IMR-90 (cell line): Measurements from ENCODE around the gene TEX264. TPM values are rescaled to one million over a fixed set of nuclear protein-coding genes. Genes with fewer than 3 reads are reported as not detected.
"Not testable (repeated sequence)": the region's sequence is repeated elsewhere in the genome, so short reads cannot be mapped to it uniquely, and the experiment has no call there.

ENCODE experiments used
- ATAC-seq: fragments of 200-7000 bp; cut with Tn5 transposase; 2 replicates; pipeline ENCODE4 v1.9.1; 2020; ENCODE audit warnings: low read depth, mild to moderate bottlenecking, moderate library complexity
- BruUV-seq: library from RNA; stranded (reverse); fragments of 400-500 nt; replicated peaks from 2 replicates; lab custom pipeline; 2021; lab: Mats Ljungman, UMichigan
- CTCF ChIA-PET: fragments of 300-600 bp; formaldehyde crosslinking; extraction: SDS; loops from one replicate; lab custom pipeline; 2021; ENCODE audit warnings: antibody characterized with exemption; lab: Yijun Ruan, JAX
- POLR2A ChIA-PET: fragments of 300-600 bp; sonication (Branson Sonifier 250); formaldehyde crosslinking; loops from one replicate; lab custom pipeline; 2022; ENCODE audit warnings: antibody characterized with exemption; ENCODE audit not compliant: unreplicated experiment; lab: Charles Lee
- DNase-seq: peaks from one replicate; pipeline ENCODE4 v3.0.0; 2013
- H2AFZ ChIP-seq: replicated peaks from 2 replicates; pipeline ENCODE3; 2013; ENCODE audit warnings: low read length, mild to moderate bottlenecking; ENCODE audit not compliant: poor library complexity
- H2AK5ac ChIP-seq: 2 replicates; pipeline ENCODE4 v1.6.1; 2013; ENCODE audit warnings: low read depth, low read length, inconsistent platforms
- H2AK9ac ChIP-seq: replicated peaks from 2 replicates; pipeline ENCODE3; 2013; ENCODE audit warnings: mild to moderate bottlenecking, low read depth, low read length, moderate library complexity; ENCODE audit not compliant: poor library complexity
- H2BK120ac ChIP-seq: 2 replicates; pipeline ENCODE4 v1.6.1; 2013; ENCODE audit warnings: low read depth, low read length, inconsistent platforms
- H2BK15ac ChIP-seq: 3 replicates; pipeline ENCODE4 v1.6.1; 2013; ENCODE audit warnings: low read depth, low read length, inconsistent platforms
- H2BK20ac ChIP-seq: 2 replicates; pipeline ENCODE4 v1.6.1; 2013; ENCODE audit warnings: low read depth, mild to moderate bottlenecking, inconsistent platforms, low read length, moderate library complexity
- H2BK5ac ChIP-seq: 2 replicates; pipeline ENCODE4 v1.6.1; 2013; ENCODE audit warnings: mild to moderate bottlenecking, low read depth, low read length, inconsistent platforms; ENCODE audit not compliant: poor library complexity, severe bottlenecking
- H3K14ac ChIP-seq: replicated peaks from 2 replicates; pipeline ENCODE4 v1.6.1; 2013; ENCODE audit warnings: low read depth, low read length, inconsistent platforms
- H3K18ac ChIP-seq: 2 replicates; pipeline ENCODE4 v1.6.1; 2013; ENCODE audit warnings: low read depth, low read length, control low read depth
- H3K23ac ChIP-seq: 2 replicates; pipeline ENCODE4 v1.6.1; 2013; ENCODE audit warnings: low read depth, low read length, inconsistent platforms
- H3K27ac ChIP-seq: 2 replicates; pipeline ENCODE4 v1.5.1; 2013; ENCODE audit warnings: mild to moderate bottlenecking, control low read depth, low read length; ENCODE audit not compliant: insufficient read depth
- H3K27me3 ChIP-seq: 2 replicates; pipeline ENCODE4 v1.6.1; 2013; ENCODE audit warnings: low read length; ENCODE audit not compliant: control insufficient read depth, insufficient read depth
- H3K36me3 ChIP-seq: 2 replicates; pipeline ENCODE4 v1.6.1; 2013; ENCODE audit warnings: low read length, mixed read lengths; ENCODE audit not compliant: control insufficient read depth, insufficient read depth
- H3K4ac ChIP-seq: 2 replicates; pipeline ENCODE4 v1.6.1; 2013; ENCODE audit warnings: low read depth, low read length, inconsistent platforms
- H3K4me1 ChIP-seq: 2 replicates; pipeline ENCODE4 v1.6.1; 2013; ENCODE audit warnings: low read length, mixed read lengths; ENCODE audit not compliant: control insufficient read depth, insufficient read depth
- H3K4me2 ChIP-seq: 2 replicates; pipeline ENCODE4 v1.6.1; 2013; ENCODE audit warnings: low read depth, mild to moderate bottlenecking, control low read depth, low read length, moderate library complexity
- H3K4me3 ChIP-seq: 2 replicates; pipeline ENCODE4 v1.5.1; 2013; ENCODE audit warnings: low read depth, mild to moderate bottlenecking, control low read depth, low read length, moderate library complexity; ENCODE audit not compliant: insufficient read depth
- H3K56ac ChIP-seq: 2 replicates; pipeline ENCODE4 v1.6.1; 2013; ENCODE audit warnings: low read length, inconsistent platforms; ENCODE audit not compliant: insufficient read depth; ENCODE audit errors: extremely low read depth
- H3K79me1 ChIP-seq, 2 experiments: 2 replicates each; pipeline ENCODE4 v1.6.1; 2013; ENCODE audit warnings: low read length in 2 of 2, inconsistent platforms in 1 of 2, low read depth in 1 of 2
- H3K9ac ChIP-seq: 2 replicates; pipeline ENCODE4 v1.6.1; 2013; ENCODE audit warnings: low read depth, low read length, control low read depth
- H3K9me1 ChIP-seq: 2 replicates; pipeline ENCODE4 v1.6.1; 2013; ENCODE audit warnings: low read length, inconsistent platforms; ENCODE audit not compliant: insufficient read depth
- H3K9me3 ChIP-seq: 2 replicates; pipeline ENCODE4 v1.6.1; 2013; ENCODE audit warnings: low read length; ENCODE audit not compliant: control insufficient read depth, insufficient read depth
- H4K20me1 ChIP-seq: 2 replicates; pipeline ENCODE4 v1.6.1; 2013; ENCODE audit warnings: low read length, inconsistent platforms; ENCODE audit not compliant: insufficient read depth
- H4K5ac ChIP-seq: 2 replicates; pipeline ENCODE4 v1.6.1; 2013; ENCODE audit warnings: mild to moderate bottlenecking, low read depth, low read length, control low read depth
- H4K8ac ChIP-seq, 2 experiments: 2 replicates each; pipeline ENCODE4 v1.6.1; 2013; ENCODE audit warnings: low read depth in 2 of 2, low read length in 2 of 2, control low read depth in 1 of 2, inconsistent platforms in 1 of 2
- H4K91ac ChIP-seq: 2 replicates; pipeline ENCODE4 v1.6.1; 2013; ENCODE audit warnings: low read depth, low read length, inconsistent platforms; ENCODE audit not compliant: insufficient read depth
- MXI1 ChIP-seq: IDR thresholded peaks from 2 replicates; pipeline ENCODE4 v1.6.1; 2012; ENCODE audit warnings: low read depth, mild to moderate bottlenecking, low read length, moderate library complexity, borderline replicate concordance
- WGBS, 2 experiments: methylation state at CpG; one replicate each; pipeline versions ENCODE4 v1.1.5 to v1.1.7; 2013; ENCODE audit warnings: missing lambda C conversion rate in 2 of 2; ENCODE audit not compliant: insufficient read length in 1 of 2; ENCODE audit errors: extremely low coverage in 2 of 2; 5-methylcytosine and 5-hydroxymethylcytosine counted together
- dilution Hi-C: fragments of 300-500 bp; cut with HindIII; formaldehyde crosslinking; loops from one replicate; pipeline ENCODE4 v1.14.3; 2018; ENCODE audit warnings: low sequenced_read_pairs; ENCODE audit not compliant: unreplicated experiment
- in situ Hi-C: fragments of 300-500 bp; cut with MboI; formaldehyde crosslinking; loops from 3 replicates; pipeline ENCODE4 v1.14.3; 2019; ENCODE audit warnings: low sequenced_read_pairs, inconsistent platforms, mixed read lengths
- intact Hi-C: fragments of 100-400 bp; cut with micrococcal nuclease; formaldehyde crosslinking; loops from 2 replicates; pipeline ENCODE4 v1.10.0; 2022
- polyA plus RNA-seq, 3 experiments: library from polyadenylated mRNA; depleted of rRNA; stranded (reverse); fragments of >200 nt; gene quantifications; 2 replicates each; pipeline ENCODE4 v1.2.3, GENCODE V29; 2012; ENCODE audit warnings: low replicate concordance in 1 of 3
- total RNA-seq: library from RNA; depleted of rRNA; stranded (reverse); fragments of >200 nt; gene quantifications from 2 replicates; pipeline ENCODE4 v1.2.3, GENCODE V29; 2012
- TF ChIP-seq, protein P1 (sequence below): fragments of 150-350 bp; IDR thresholded peaks from 2 replicates; pipeline ENCODE4 v1.6.1; 2016; ENCODE audit warnings: low read depth, mild to moderate bottlenecking, low read length, moderate library complexity, borderline replicate concordance

Gene TEX264
- total and polyA plus RNA-seq, 2 of the 4 experiments (the other 2 are of a cell fraction): 30.3 to 45.0 TPM

DNA sequence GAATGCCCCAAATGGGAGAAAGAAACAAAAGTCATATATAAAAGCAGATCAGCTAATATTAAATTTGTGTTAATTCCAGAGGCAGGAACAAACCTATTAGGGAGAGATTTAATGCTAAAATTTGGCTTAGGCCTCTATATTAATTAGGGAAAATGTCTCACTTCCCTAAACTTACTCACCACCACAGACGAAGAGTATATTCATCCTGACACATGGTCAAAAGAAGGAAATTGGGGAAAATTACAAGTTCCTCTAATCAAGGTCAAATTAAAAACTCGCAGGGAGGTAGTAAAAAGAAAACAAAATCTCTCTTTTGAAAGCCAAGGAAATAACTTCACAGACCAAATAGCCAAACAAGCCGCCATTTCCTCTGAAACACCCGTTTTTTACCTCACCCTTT, 68.1 kb downstream of the TEX264 start:
- Histone ChIP-seq H3K4me2 (no peak overlapping the region), H2AFZ (no peak overlapping the region), H3K4me1 (no peaks in the 10 kb centered on the region), H3K4me3 (no peak overlapping the region), H3K23ac (no peak overlapping the region), H3K4ac (no peak overlapping the region), H4K91ac (no peak overlapping the region), H4K20me1 (no peaks in the 10 kb centered on the region), H3K36me3 (no peaks in the 10 kb centered on the region), H3K27ac (no peak overlapping the region), H2BK20ac (no peak overlapping the region), H3K27me3 (no peaks in the 10 kb centered on the region; the same call in 1 of the 2 replicates), H3K56ac (no peak overlapping the region), H3K9ac (no peak overlapping the region), H2BK15ac (no peak overlapping the region), H2AK9ac (no peak overlapping the region), H3K18ac (no peak overlapping the region), H2AK5ac (no peak overlapping the region), H4K8ac (no peak overlapping the region), H3K14ac (no peak overlapping the region), H2BK5ac (no peak overlapping the region), H4K5ac (no peak overlapping the region), H3K9me1 (no peaks in the 10 kb centered on the region), H3K9me3 (no peaks in the 10 kb centered on the region), H2BK120ac (no peak overlapping the region), H3K79me1 (no peaks in the 10 kb centered on the region)
- no TSS peak for BruUV-seq
- ChIA-PET POLR2A (no interaction called here), CTCF (no interaction called here)
- in situ Hi-C loops: no loop called here
- ATAC-seq: no peak
- TF ChIP-seq MXI1: no peak
- TF ChIP-seq, protein P1, sequence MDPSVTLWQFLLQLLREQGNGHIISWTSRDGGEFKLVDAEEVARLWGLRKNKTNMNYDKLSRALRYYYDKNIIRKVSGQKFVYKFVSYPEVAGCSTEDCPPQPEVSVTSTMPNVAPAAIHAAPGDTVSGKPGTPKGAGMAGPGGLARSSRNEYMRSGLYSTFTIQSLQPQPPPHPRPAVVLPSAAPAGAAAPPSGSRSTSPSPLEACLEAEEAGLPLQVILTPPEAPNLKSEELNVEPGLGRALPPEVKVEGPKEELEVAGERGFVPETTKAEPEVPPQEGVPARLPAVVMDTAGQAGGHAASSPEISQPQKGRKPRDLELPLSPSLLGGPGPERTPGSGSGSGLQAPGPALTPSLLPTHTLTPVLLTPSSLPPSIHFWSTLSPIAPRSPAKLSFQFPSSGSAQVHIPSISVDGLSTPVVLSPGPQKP: no peak
- dilution Hi-C loops: no loop called here
- DNase-seq: no peak
- intact Hi-C loops: loop anchor here (10.0 kb wide), 1 partner anchor 166 kb away; the partner anchor contains the start of gene IQCF1
- no CpG with 5 or more reads among the region's 4 CpGs for WGBS, 2 experiments

DNA sequence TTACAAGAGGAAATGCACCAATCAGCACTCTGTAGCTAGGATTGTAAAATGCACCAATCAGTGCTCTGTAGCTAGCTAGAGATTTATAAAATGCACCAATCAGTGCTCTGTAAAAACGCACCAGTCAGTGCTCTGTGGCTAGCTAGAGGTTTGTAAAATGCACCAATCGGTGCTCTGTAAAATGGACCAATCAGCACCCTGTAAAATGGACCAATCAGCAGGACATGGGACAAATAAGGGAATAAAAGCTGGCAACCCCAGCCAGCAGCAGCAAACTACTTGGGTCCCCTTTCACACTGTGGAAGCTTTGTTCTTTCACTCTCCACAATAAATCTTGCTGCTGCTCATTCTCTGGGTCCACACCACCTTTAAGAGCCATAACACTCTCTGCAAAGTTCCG, 71.3 kb downstream of the TEX264 start:
- intact Hi-C loops, BruUV-seq, CTCF ChIA-PET, H3K27me3 ChIP-seq, H4K5ac ChIP-seq, H2AK9ac ChIP-seq, H2BK120ac ChIP-seq, H3K9me3 ChIP-seq, in situ Hi-C loops, H3K36me3 ChIP-seq, H3K9me1 ChIP-seq, H3K79me1 ChIP-seq, H3K27ac ChIP-seq, H2AFZ ChIP-seq, H3K18ac ChIP-seq, H4K20me1 ChIP-seq, ATAC-seq, H3K23ac ChIP-seq, H2BK5ac ChIP-seq, H3K4me3 ChIP-seq, DNase-seq, H3K56ac ChIP-seq, H3K14ac ChIP-seq, POLR2A ChIA-PET, H4K91ac ChIP-seq, dilution Hi-C loops, H2BK20ac ChIP-seq, H3K4me2 ChIP-seq, H3K4ac ChIP-seq, H2AK5ac ChIP-seq, H2BK15ac ChIP-seq, H3K9ac ChIP-seq, H3K4me1 ChIP-seq, H4K8ac ChIP-seq: not testable (repeated sequence)
- WGBS, 2 experiments: no CpG with 5 or more reads among the region's 3 CpGs
